Endothelial cell of umbilical vein (primary cell): ENCODE measurements around the gene SMAD7.

Source experiments
- FOS ChIP-seq: IDR thresholded peaks from 2 replicates; pipeline ENCODE4 v1.6.1; 2011; ENCODE audit warnings: mild to moderate bottlenecking, low read length, moderate library complexity, borderline replicate concordance; ENCODE audit not compliant: insufficient read depth
- POLR2A ChIP-seq: IDR thresholded peaks from 2 replicates; pipeline ENCODE4 v1.6.1; 2012; ENCODE audit warnings: low read depth, mild to moderate bottlenecking, control low read depth, low read length

- TF ChIP-seq FOS (no peak), POLR2A (no peak)
Observed at GRCh38 chr18:48996041-48996440, 45.3 kb upstream of the SMAD7 start.
